DOHH2 (cell line): ENCODE results near the gene KREMEN1.

Experiments used
- H3F3A ChIP-seq: fragments of 200-600 bp; sonication (generic), shearing (Covaris generic); 2 replicates; pipeline ENCODE4 v1.6.0; 2016; ENCODE audit warnings: antibody characterized with exemption, mild to moderate bottlenecking; ENCODE audit not compliant: control insufficient read depth, insufficient read depth
- H3K27ac ChIP-seq: fragments of 200-600 bp; sonication (generic); 2 replicates; pipeline ENCODE4 v1.5.1; 2014; ENCODE audit warnings: low read depth, mild to moderate bottlenecking, low read length, moderate library complexity
- H3K27me3 ChIP-seq: fragments of 200-600 bp; sonication (generic); 2 replicates; pipeline ENCODE4 v1.6.1; 2014; ENCODE audit warnings: mild to moderate bottlenecking, low read length, mixed read lengths; ENCODE audit not compliant: control insufficient read depth
- H3K36me3 ChIP-seq: fragments of 200-600 bp; sonication (generic); 2 replicates; pipeline ENCODE4 v1.6.1; 2014; ENCODE audit warnings: mild to moderate bottlenecking, low read length, moderate library complexity, mixed read lengths; ENCODE audit not compliant: control insufficient read depth
- H3K4me1 ChIP-seq: fragments of 200-600 bp; sonication (generic); 2 replicates; pipeline ENCODE4 v1.6.1; 2014; ENCODE audit warnings: mild to moderate bottlenecking, low read length, mixed read lengths; ENCODE audit not compliant: control insufficient read depth
- H3K4me2 ChIP-seq: fragments of 200-600 bp; sonication (generic); 2 replicates; pipeline ENCODE4 v1.6.0; 2014; ENCODE audit warnings: mild to moderate bottlenecking, low read length, moderate library complexity
- H3K4me3 ChIP-seq: fragments of 200-600 bp; sonication (generic); 2 replicates; pipeline ENCODE4 v1.5.1; 2014; ENCODE audit warnings: mild to moderate bottlenecking, low read length, mixed read lengths
- H3K79me2 ChIP-seq: fragments of 200-600 bp; sonication (generic); 2 replicates; pipeline ENCODE4 v1.6.1; 2014; ENCODE audit warnings: mild to moderate bottlenecking, low read length, mixed read lengths; ENCODE audit not compliant: control insufficient read depth
- H3K9me2 ChIP-seq: fragments of 200-600 bp; sonication (generic); replicated peaks from 2 replicates; pipeline ENCODE4 v1.6.1; 2014; ENCODE audit warnings: mild to moderate bottlenecking, low read length, mixed read lengths; ENCODE audit not compliant: control insufficient read depth
- H3K9me3 ChIP-seq: fragments of 200-600 bp; sonication (generic); 2 replicates; pipeline ENCODE4 v1.6.1; 2014; ENCODE audit warnings: antibody characterized with exemption, low read length, mixed read lengths; ENCODE audit not compliant: control insufficient read depth, insufficient read depth
- H4K20me1 ChIP-seq: fragments of 200-600 bp; sonication (generic); 2 replicates; pipeline ENCODE4 v1.6.0; 2014; ENCODE audit warnings: low read depth, mild to moderate bottlenecking, antibody characterized with exemption, low read length, moderate library complexity; ENCODE audit not compliant: control insufficient read depth, insufficient read depth
- EZH2phosphoT487 ChIP-seq: fragments of 200-600 bp; sonication (generic); IDR thresholded peaks from 2 replicates; pipeline ENCODE4 v1.6.1; 2017; ENCODE audit warnings: borderline replicate concordance, mild to moderate bottlenecking, antibody characterized with exemption, low read length, moderate library complexity, mixed read lengths
- TF ChIP-seq, protein P1 (sequence below): fragments of 200-600 bp; sonication (generic); IDR thresholded peaks from one replicate; pipeline ENCODE4 v1.5.1; 2014; ENCODE audit warnings: antibody characterized with exemption, mild to moderate bottlenecking, low read depth, low read length; ENCODE audit not compliant: poor library complexity, severe bottlenecking

Gene KREMEN1

GRCh38 chr22:29147331-29147899 is 74.6 kb downstream of the KREMEN1 start:
- Histone ChIP-seq H3K79me2 (no peaks in the 10 kb centered on the region), H3K9me2 (no peaks in the 10 kb centered on the region)
- TF ChIP-seq, protein P1, sequence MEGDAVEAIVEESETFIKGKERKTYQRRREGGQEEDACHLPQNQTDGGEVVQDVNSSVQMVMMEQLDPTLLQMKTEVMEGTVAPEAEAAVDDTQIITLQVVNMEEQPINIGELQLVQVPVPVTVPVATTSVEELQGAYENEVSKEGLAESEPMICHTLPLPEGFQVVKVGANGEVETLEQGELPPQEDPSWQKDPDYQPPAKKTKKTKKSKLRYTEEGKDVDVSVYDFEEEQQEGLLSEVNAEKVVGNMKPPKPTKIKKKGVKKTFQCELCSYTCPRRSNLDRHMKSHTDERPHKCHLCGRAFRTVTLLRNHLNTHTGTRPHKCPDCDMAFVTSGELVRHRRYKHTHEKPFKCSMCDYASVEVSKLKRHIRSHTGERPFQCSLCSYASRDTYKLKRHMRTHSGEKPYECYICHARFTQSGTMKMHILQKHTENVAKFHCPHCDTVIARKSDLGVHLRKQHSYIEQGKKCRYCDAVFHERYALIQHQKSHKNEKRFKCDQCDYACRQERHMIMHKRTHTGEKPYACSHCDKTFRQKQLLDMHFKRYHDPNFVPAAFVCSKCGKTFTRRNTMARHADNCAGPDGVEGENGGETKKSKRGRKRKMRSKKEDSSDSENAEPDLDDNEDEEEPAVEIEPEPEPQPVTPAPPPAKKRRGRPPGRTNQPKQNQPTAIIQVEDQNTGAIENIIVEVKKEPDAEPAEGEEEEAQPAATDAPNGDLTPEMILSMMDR, result no peak
- TF ChIP-seq EZH2phosphoT487, result no peak

DNA sequence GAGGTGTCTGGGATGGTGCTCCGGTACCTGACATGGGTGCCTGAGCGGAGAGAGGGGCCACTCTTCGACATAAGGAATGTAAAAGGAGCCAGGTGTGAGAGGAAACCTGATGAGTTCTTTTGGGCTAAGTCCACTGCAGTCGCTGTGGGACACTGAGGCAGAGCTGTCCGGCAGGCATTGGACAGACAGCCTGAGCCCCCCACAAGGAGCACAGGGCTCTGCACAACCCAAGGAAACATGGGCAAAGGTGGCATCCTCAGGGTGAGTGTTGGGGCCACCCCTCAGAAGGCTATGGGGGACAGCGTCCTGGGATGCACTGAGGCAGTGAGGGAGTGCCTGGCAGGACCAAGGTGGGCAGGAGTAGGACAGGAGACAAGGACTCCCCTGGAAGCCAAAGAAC is 75.2 kb downstream of the KREMEN1 start:
- no peaks in the 10 kb centered on the region for H3K79me2 ChIP-seq
- no peak overlapping the region for H3K4me3 ChIP-seq
- H3K27me3 ChIP-seq, result peaks cover 6% of the 10 kb centered on the region; the same call in 1 of the 2 replicates
- no peaks in the 10 kb centered on the region for H3K36me3 ChIP-seq
- H3K9me3 ChIP-seq, result no peaks in the 10 kb centered on the region
- H3K4me2 ChIP-seq, result no peak overlapping the region
- no peaks in the 10 kb centered on the region for H3K4me1 ChIP-seq
- no peaks in the 10 kb centered on the region for H3K9me2 ChIP-seq
- H3F3A ChIP-seq, result no peaks in the 10 kb centered on the region
- H4K20me1 ChIP-seq, result no peaks in the 10 kb centered on the region
- no peak overlapping the region for H3K27ac ChIP-seq
- no peak for TF ChIP-seq EZH2phosphoT487
- TF ChIP-seq, protein P1, result no peak

More at GRCh38 chr22:29147331-29147899, 74.6 kb downstream of the KREMEN1 start:
- Histone ChIP-seq H3K27me3 (peaks cover 4% of the 10 kb centered on the region; the same call in 1 of the 2 replicates), H3K4me2 (no peak overlapping the region), H3K36me3 (no peaks in the 10 kb centered on the region), H3K4me3 (no peak overlapping the region), H4K20me1 (no peaks in the 10 kb centered on the region), H3K27ac (no peak overlapping the region), H3K9me3 (no peaks in the 10 kb centered on the region), H3F3A (no peaks in the 10 kb centered on the region), H3K4me1 (no peaks in the 10 kb centered on the region)

DNA sequence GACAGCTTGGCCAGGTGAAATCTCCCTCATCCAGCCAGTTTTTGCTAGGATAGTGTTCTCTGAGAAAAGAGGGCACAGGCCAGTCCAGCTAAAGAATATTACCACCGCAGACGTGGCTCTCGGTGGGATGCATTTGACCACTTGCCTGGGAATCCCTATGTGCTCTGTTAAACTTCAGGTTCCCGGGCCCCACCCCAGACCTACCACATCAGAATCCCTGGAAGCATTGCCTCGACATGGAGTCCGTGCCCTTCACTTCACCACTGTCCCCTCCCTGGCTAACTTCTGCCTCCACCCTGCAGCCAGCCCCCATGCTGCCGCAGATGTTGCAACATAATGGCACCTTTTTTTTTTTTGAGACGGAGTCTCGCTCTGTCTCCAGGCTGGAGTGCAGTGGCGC is 76.0 kb downstream of the KREMEN1 start:
- Histone ChIP-seq H3K36me3 (no peaks in the 10 kb centered on the region), H3K4me1 (no peaks in the 10 kb centered on the region)

More for the DNA sequence above, 76.0 kb downstream of the KREMEN1 start:
- H3K4me2 ChIP-seq, result no peak overlapping the region
- H4K20me1 ChIP-seq, result no peaks in the 10 kb centered on the region
- TF ChIP-seq, protein P1, result no peak
- no peak for TF ChIP-seq EZH2phosphoT487
- peaks cover 9% of the 10 kb centered on the region; the same call in 1 of the 2 replicates for H3K27me3 ChIP-seq
- no peaks in the 10 kb centered on the region for H3K9me2 ChIP-seq
- H3K79me2 ChIP-seq, result no peaks in the 10 kb centered on the region
- no peaks in the 10 kb centered on the region for H3K9me3 ChIP-seq
- no peaks in the 10 kb centered on the region for H3F3A ChIP-seq
- no peak overlapping the region for H3K4me3 ChIP-seq
- H3K27ac ChIP-seq, result no peak overlapping the region
